OCI-LY7 (cell line): ENCODE measurements around the gene RBP3. TPM values are rescaled to one million over a fixed set of nuclear protein-coding genes. Genes with fewer than 3 reads are reported as not detected.

ENCODE experiments used
- BruUV-seq: library from RNA; stranded (reverse); fragments of 400-500 nt; replicated peaks from 2 replicates; lab custom pipeline; 2021; lab: Mats Ljungman, UMichigan
- CTCF ChIA-PET: fragments of 300-600 bp; sonication (Branson Sonifier 250); formaldehyde crosslinking; loops from one replicate; lab custom pipeline; 2022; ENCODE audit warnings: antibody characterized with exemption; ENCODE audit not compliant: unreplicated experiment; lab: Charles Lee
- POLR2A ChIA-PET: fragments of 300-600 bp; sonication (Branson Sonifier 250); formaldehyde crosslinking; loops from one replicate; lab custom pipeline; 2022; ENCODE audit warnings: antibody characterized with exemption; lab: Charles Lee
- DNase-seq: peaks from one replicate; pipeline ENCODE4 v3.0.0-alpha.2; 2015; ENCODE audit warnings: low spot score
- H2AFZ ChIP-seq: fragments of 200-600 bp; sonication (generic), shearing (Covaris generic); 2 replicates; pipeline ENCODE4 v1.6.1; 2014; ENCODE audit warnings: mild to moderate bottlenecking, antibody characterized with exemption, low read length, moderate library complexity
- H3K27ac ChIP-seq: fragments of 200-600 bp; sonication (generic); 2 replicates; pipeline ENCODE4 v1.5.1; 2014; ENCODE audit warnings: mixed run types, low read depth, mild to moderate bottlenecking, moderate library complexity, low read length, inconsistent platforms; ENCODE audit not compliant: poor library complexity, severe bottlenecking
- H3K36me3 ChIP-seq: fragments of 200-600 bp; sonication (generic); 2 replicates; pipeline ENCODE4 v1.6.1; 2014; ENCODE audit warnings: mild to moderate bottlenecking, antibody characterized with exemption, low read length, moderate library complexity, mixed read lengths; ENCODE audit not compliant: insufficient read depth
- H3K4me1 ChIP-seq: fragments of 200-600 bp; sonication (generic); 2 replicates; pipeline ENCODE4 v1.5.1; 2014; ENCODE audit warnings: mild to moderate bottlenecking, low read length; ENCODE audit not compliant: insufficient read depth, poor library complexity, severe bottlenecking
- H3K4me2 ChIP-seq: fragments of 200-600 bp; sonication (generic); 2 replicates; pipeline ENCODE4 v1.6.1; 2014; ENCODE audit warnings: mild to moderate bottlenecking, low read length
- H3K4me3 ChIP-seq: fragments of 200-600 bp; sonication (generic); 2 replicates; pipeline ENCODE4 v1.5.1; 2014; ENCODE audit warnings: mild to moderate bottlenecking, low read depth, low read length; ENCODE audit not compliant: poor library complexity, severe bottlenecking
- H3K79me2 ChIP-seq: fragments of 200-600 bp; sonication (generic); 2 replicates; pipeline ENCODE4 v1.6.1; 2016; ENCODE audit warnings: low read depth, mild to moderate bottlenecking, low read length, moderate library complexity, mixed read lengths; ENCODE audit not compliant: insufficient read depth
- H3K9me2 ChIP-seq: fragments of 200-600 bp; sonication (generic); 2 replicates; pipeline ENCODE4 v1.6.1; 2016; ENCODE audit warnings: mild to moderate bottlenecking, low read length, mixed read lengths; ENCODE audit not compliant: insufficient read depth
- H3K9me3 ChIP-seq: fragments of 200-600 bp; sonication (generic); 2 replicates; pipeline ENCODE4 v1.6.1; 2014; ENCODE audit warnings: mild to moderate bottlenecking, mixed run types, low read length, mixed read lengths
- H4K20me1 ChIP-seq: fragments of 200-600 bp; sonication (generic); 2 replicates; pipeline ENCODE4 v1.6.1; 2014; ENCODE audit warnings: mild to moderate bottlenecking, antibody characterized with exemption, low read length, moderate library complexity, mixed read lengths; ENCODE audit not compliant: insufficient read depth
- EZH2phosphoT487 ChIP-seq: fragments of 200-600 bp; sonication (generic); IDR thresholded peaks from 2 replicates; pipeline ENCODE4 v1.6.1; 2018; ENCODE audit warnings: low read depth, borderline replicate concordance, mild to moderate bottlenecking, mixed run types, antibody characterized with exemption, low read length, moderate library complexity, mixed read lengths
- intact Hi-C: fragments of 100-400 bp; cut with micrococcal nuclease; formaldehyde crosslinking; loops from one replicate; pipeline ENCODE4 v1.10.0; 2022; ENCODE audit not compliant: unreplicated experiment
- total RNA-seq, 2 experiments: library from RNA; depleted of rRNA in 1 of 2; stranded (reverse); fragments of >200 nt in 1 of 2; shearing (Covaris generic) in 1 of 2; gene quantifications; 2 replicates each; pipeline ENCODE4 v1.2.3, GENCODE V29; 2014 to 2022
- TF ChIP-seq, protein P1 (sequence below): fragments of 200-600 bp; sonication (generic); conservative IDR thresholded peaks from 2 replicates; pipeline ENCODE4 v1.5.1; 2014; ENCODE audit warnings: mild to moderate bottlenecking, antibody characterized with exemption, low read length, moderate library complexity, mixed read lengths

Gene RBP3
- total RNA-seq, 2 experiments from 2014 or later, result not detected

DNA sequence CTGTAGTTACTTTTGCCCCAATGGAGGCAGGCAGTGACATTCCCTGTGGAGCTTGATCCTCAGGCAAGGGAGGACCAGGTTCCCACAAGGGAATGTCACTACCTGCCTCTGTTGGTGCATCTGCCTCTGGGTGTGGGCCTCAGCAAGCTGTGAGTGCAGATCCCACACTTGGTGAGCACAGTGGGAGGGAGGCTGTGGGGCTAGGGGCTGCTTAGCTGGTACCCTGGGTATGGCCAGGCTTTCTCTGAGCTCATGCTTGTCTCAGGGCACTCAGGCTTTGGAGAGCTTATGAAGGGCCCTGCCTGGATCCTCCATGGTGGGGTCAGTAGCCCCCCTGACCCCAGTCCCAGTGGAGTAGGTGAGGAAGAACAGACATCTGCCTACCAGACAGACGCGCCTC, 52.1 kb downstream of the RBP3 start:
- CTCF ChIA-PET, result no interaction called here
- POLR2A ChIA-PET, result no interaction called here
- no peaks in the 10 kb centered on the region for H3K79me2 ChIP-seq
- H3K4me3 ChIP-seq, result no peak overlapping the region
- DNase-seq, result no peak
- H4K20me1 ChIP-seq, result no peaks in the 10 kb centered on the region
- no TSS peak for BruUV-seq
- no peak overlapping the region for H3K4me2 ChIP-seq
- no peak overlapping the region for H3K27ac ChIP-seq
- no peaks in the 10 kb centered on the region for H3K4me1 ChIP-seq
- intact Hi-C loops, result no loop called here
- H2AFZ ChIP-seq, result no peak overlapping the region
- H3K9me3 ChIP-seq, result no peaks in the 10 kb centered on the region
- no peaks in the 10 kb centered on the region for H3K9me2 ChIP-seq
- TF ChIP-seq, protein P1, sequence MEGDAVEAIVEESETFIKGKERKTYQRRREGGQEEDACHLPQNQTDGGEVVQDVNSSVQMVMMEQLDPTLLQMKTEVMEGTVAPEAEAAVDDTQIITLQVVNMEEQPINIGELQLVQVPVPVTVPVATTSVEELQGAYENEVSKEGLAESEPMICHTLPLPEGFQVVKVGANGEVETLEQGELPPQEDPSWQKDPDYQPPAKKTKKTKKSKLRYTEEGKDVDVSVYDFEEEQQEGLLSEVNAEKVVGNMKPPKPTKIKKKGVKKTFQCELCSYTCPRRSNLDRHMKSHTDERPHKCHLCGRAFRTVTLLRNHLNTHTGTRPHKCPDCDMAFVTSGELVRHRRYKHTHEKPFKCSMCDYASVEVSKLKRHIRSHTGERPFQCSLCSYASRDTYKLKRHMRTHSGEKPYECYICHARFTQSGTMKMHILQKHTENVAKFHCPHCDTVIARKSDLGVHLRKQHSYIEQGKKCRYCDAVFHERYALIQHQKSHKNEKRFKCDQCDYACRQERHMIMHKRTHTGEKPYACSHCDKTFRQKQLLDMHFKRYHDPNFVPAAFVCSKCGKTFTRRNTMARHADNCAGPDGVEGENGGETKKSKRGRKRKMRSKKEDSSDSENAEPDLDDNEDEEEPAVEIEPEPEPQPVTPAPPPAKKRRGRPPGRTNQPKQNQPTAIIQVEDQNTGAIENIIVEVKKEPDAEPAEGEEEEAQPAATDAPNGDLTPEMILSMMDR, result no peak
- TF ChIP-seq EZH2phosphoT487, result no peak
- no peaks in the 10 kb centered on the region for H3K36me3 ChIP-seq

DNA sequence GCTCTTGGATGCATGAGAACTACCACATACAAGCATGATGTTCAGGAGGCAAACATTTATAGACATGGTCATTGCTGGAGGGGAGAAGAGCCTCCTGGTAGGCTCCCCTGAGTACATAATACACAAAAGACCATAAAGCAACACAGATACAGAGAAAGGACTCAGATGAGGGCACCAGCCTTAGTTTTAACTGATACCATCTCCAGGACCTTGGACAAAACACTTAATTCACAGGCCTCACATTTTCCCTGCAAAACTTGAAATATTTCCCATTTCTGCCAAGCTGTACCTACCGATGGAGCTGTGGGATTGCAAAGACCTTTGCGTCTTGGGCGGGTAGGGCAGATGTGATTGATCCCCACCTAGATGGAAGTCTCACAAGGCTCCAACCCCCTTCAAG, 52.6 kb downstream of the RBP3 start:
- POLR2A ChIA-PET, result no interaction called here

DNA sequence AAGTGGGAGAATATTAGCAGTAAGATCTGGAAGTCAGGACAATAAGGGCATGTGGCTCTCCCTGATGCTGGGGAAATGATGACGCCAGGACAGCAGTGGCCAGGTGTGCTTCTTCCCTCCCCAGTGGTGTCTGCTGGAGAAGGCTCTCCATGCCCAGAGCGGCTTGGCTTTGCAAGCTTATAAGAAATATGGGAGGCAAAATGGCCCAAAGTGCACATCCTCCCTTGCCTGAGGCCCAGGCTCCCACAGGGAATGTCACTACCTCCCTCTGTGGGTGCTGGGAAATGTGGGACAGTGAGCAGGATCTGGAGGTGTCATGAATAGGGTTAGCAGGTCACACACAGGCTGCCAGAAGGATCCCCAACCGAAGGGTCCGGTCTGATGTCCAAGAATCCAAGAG, 53.0 kb downstream of the RBP3 start:
- intact Hi-C loops, result no loop called here
- Histone ChIP-seq H2AFZ (no peak overlapping the region), H3K4me1 (no peaks in the 10 kb centered on the region), H3K4me2 (no peak overlapping the region), H4K20me1 (no peaks in the 10 kb centered on the region), H3K4me3 (no peak overlapping the region), H3K27ac (no peak overlapping the region), H3K9me3 (no peaks in the 10 kb centered on the region), H3K79me2 (no peaks in the 10 kb centered on the region), H3K36me3 (no peaks in the 10 kb centered on the region), H3K9me2 (no peaks in the 10 kb centered on the region)
- CTCF ChIA-PET, result no interaction called here
- POLR2A ChIA-PET, result no interaction called here
- BruUV-seq, result no TSS peak
- no peak for TF ChIP-seq EZH2phosphoT487
- TF ChIP-seq, protein P1, result no peak
- no peak for DNase-seq

More for the DNA sequence above, 52.6 kb downstream of the RBP3 start:
- intact Hi-C loops, result no loop called here
- BruUV-seq, result no TSS peak
- Histone ChIP-seq H3K79me2 (no peaks in the 10 kb centered on the region), H3K9me3 (no peaks in the 10 kb centered on the region), H3K4me1 (no peaks in the 10 kb centered on the region), H4K20me1 (no peaks in the 10 kb centered on the region), H3K4me3 (no peak overlapping the region), H2AFZ (no peak overlapping the region), H3K9me2 (no peaks in the 10 kb centered on the region), H3K36me3 (no peaks in the 10 kb centered on the region), H3K4me2 (no peak overlapping the region), H3K27ac (no peak overlapping the region)
- no peak for DNase-seq
- no peak for TF ChIP-seq EZH2phosphoT487
- CTCF ChIA-PET, result no interaction called here
